ENCODE data around the gene PSMA2.

The PSMA2 gene

GRCh38 chr7:42911454-42912447 is 20.2 kb downstream of the PSMA2 start, which contains the start of gene C7orf25:
C7orf25 (minus strand) TSS chr7:42912070; CDS start chr7:42910900, 1,170 bp downstream.
- peaks cover 3% of the 10 kb centered on the region for H3K4me1 ChIP-seq (ENCODE audit: control insufficient read depth, low read depth, low read length)
- peak within 1 kb of the TSS; percentile 83 for H3K27ac ChIP-seq (ENCODE audit: low read depth, low read length)
- H4K5ac ChIP-seq (ENCODE audit: low read length) = peak within 1 kb of the TSS; percentile 72
- DNase-seq = peak; percentile 98
- H3K56ac ChIP-seq (ENCODE audit: low read length) = peak within 1 kb of the TSS; percentile 92
- peak within 1 kb of the TSS; percentile 21 for H2BK5ac ChIP-seq (ENCODE audit: low read length)
- peak within 1 kb of the TSS; percentile 29 for H3K4ac ChIP-seq (ENCODE audit: low read depth, low read length)
- H3K79me2 ChIP-seq (ENCODE audit: control insufficient read depth, insufficient read depth, low read length) = peaks cover 4% of the 10 kb centered on the region
- no peak within 1 kb of the TSS for H3K23ac ChIP-seq (ENCODE audit: low read length)
- peak within 1 kb of the TSS; percentile 66 for H3K4me2 ChIP-seq (ENCODE audit: low read length)
- H2AK5ac ChIP-seq (ENCODE audit: low read length) = no peak within 1 kb of the TSS
- WGBS (ENCODE audit: extremely low coverage, insufficient coverage, low lambda C conversion rate) = no CpG with 5 or more reads among the region's 95 CpGs
- H2BK15ac ChIP-seq (replicated peaks; ENCODE audit: low read depth) = no peak within 1 kb of the TSS
- peaks cover 3% of the 10 kb centered on the region for H3K36me3 ChIP-seq (ENCODE audit: control insufficient read depth, insufficient read depth, low read length)
- no peak within 1 kb of the TSS for H4K8ac ChIP-seq (ENCODE audit: low read depth, low read length)
- no peak within 1 kb of the TSS for H2BK120ac ChIP-seq (ENCODE audit: low read depth, low read length)
- peaks cover 5% of the 10 kb centered on the region for H3K79me1 ChIP-seq (ENCODE audit: low read length)
- H3K4me3 ChIP-seq (ENCODE audit: low read length) = peak within 1 kb of the TSS; percentile 91
- peak within 1 kb of the TSS; percentile 82 for H3K18ac ChIP-seq (ENCODE audit: low read length)
- peak within 1 kb of the TSS; percentile 94 for H3K9ac ChIP-seq (ENCODE audit: low read length)
- no peaks in the 10 kb centered on the region for H3K27me3 ChIP-seq (ENCODE audit: insufficient read depth, low read length, poor library complexity)

- H3K79me1 ChIP-seq (ENCODE audit: low read length) = peaks cover 5% of the 10 kb centered on the region
- no peak overlapping the region for H2AK5ac ChIP-seq (ENCODE audit: low read length)
- H3K79me2 ChIP-seq (ENCODE audit: control insufficient read depth, insufficient read depth, low read length) = peaks cover 4% of the 10 kb centered on the region
- no peak overlapping the region for H3K56ac ChIP-seq (ENCODE audit: low read length)
- H2BK120ac ChIP-seq (ENCODE audit: low read depth, low read length) = no peak overlapping the region
- no peak overlapping the region for H4K8ac ChIP-seq (ENCODE audit: low read depth, low read length)
- H3K4me2 ChIP-seq (ENCODE audit: low read length) = no peak overlapping the region
- H3K4ac ChIP-seq (ENCODE audit: low read depth, low read length) = no peak overlapping the region
- no CpG with 5 or more reads among the region's 2 CpGs for WGBS (ENCODE audit: extremely low coverage, insufficient coverage, low lambda C conversion rate)
- DNase-seq = no peak
- no peak overlapping the region for H2BK15ac ChIP-seq (replicated peaks; ENCODE audit: low read depth)
- H4K5ac ChIP-seq (ENCODE audit: low read length) = no peak overlapping the region
- no peak overlapping the region for H2BK5ac ChIP-seq (ENCODE audit: low read length)
- H3K18ac ChIP-seq (ENCODE audit: low read length) = no peak overlapping the region
- no peak overlapping the region for H3K4me3 ChIP-seq (ENCODE audit: low read length)
- no peak overlapping the region for H3K23ac ChIP-seq (ENCODE audit: low read length)
- no peak overlapping the region for H3K27ac ChIP-seq (ENCODE audit: low read depth, low read length)
- no peaks in the 10 kb centered on the region for H3K27me3 ChIP-seq (ENCODE audit: insufficient read depth, low read length, poor library complexity)
- no peaks in the 10 kb centered on the region for H3K36me3 ChIP-seq (ENCODE audit: control insufficient read depth, insufficient read depth, low read length)
- H3K9ac ChIP-seq (ENCODE audit: low read length) = no peak overlapping the region
- peaks cover 3% of the 10 kb centered on the region for H3K4me1 ChIP-seq (ENCODE audit: control insufficient read depth, low read depth, low read length)
Measured at GRCh38 chr7:42910306-42910705, 21.7 kb downstream of the PSMA2 start.

GRCh38 chr7:42907316-42907715 is 24.7 kb downstream of the PSMA2 start:
- Histone ChIP-seq H3K4me3 (ENCODE audit: low read length) (no peak overlapping the region), H3K4me2 (ENCODE audit: low read length) (no peak overlapping the region), H3K56ac (ENCODE audit: low read length) (no peak overlapping the region), H3K79me1 (ENCODE audit: low read length) (peaks cover 5% of the 10 kb centered on the region), H3K27me3 (ENCODE audit: insufficient read depth, low read length, poor library complexity) (no peaks in the 10 kb centered on the region), H2BK5ac (ENCODE audit: low read length) (no peak overlapping the region), H3K27ac (ENCODE audit: low read depth, low read length) (no peak overlapping the region), H2BK15ac (replicated peaks; ENCODE audit: low read depth) (no peak overlapping the region), H3K18ac (ENCODE audit: low read length) (no peak overlapping the region), H3K9ac (ENCODE audit: low read length) (no peak overlapping the region), H3K79me2 (ENCODE audit: control insufficient read depth, insufficient read depth, low read length) (peaks cover 4% of the 10 kb centered on the region), H3K4me1 (ENCODE audit: control insufficient read depth, low read depth, low read length) (peaks cover 3% of the 10 kb centered on the region), H2BK120ac (ENCODE audit: low read depth, low read length) (no peak overlapping the region), H4K5ac (ENCODE audit: low read length) (no peak overlapping the region), H3K23ac (ENCODE audit: low read length) (no peak overlapping the region), H4K8ac (ENCODE audit: low read depth, low read length) (no peak overlapping the region), H3K36me3 (ENCODE audit: control insufficient read depth, insufficient read depth, low read length) (no peaks in the 10 kb centered on the region), H3K4ac (ENCODE audit: low read depth, low read length) (no peak overlapping the region), H2AK5ac (ENCODE audit: low read length) (no peak overlapping the region)
- no peak for DNase-seq

DNA sequence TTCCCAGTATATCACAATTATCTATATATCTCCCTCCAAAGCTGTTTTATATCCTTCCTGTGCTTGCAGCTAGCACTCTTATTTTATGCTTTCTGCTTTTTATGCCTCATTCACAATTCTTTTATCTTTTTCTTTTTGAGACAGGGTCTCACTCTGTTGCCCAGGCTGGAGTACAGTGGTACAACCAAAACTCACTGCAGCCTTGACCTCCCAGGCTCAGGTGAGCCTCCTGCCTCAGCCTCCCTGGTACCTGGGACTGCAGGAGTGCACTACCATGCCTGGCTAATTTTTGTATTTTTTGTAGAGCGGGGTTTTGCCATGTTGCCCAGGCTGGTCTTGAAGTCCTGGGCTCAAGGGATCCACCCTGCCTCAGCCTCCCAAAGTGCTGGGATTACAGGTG is 25.8 kb downstream of the PSMA2 start:
- Histone ChIP-seq H3K4me1 (ENCODE audit: control insufficient read depth, low read depth, low read length) (peaks cover 3% of the 10 kb centered on the region), H3K27ac (ENCODE audit: low read depth, low read length) (no peak overlapping the region), H4K5ac (ENCODE audit: low read length) (no peak overlapping the region), H3K36me3 (ENCODE audit: control insufficient read depth, insufficient read depth, low read length) (no peaks in the 10 kb centered on the region), H2BK120ac (ENCODE audit: low read depth, low read length) (no peak overlapping the region), H2BK5ac (ENCODE audit: low read length) (no peak overlapping the region), H3K79me1 (ENCODE audit: low read length) (peaks cover 3% of the 10 kb centered on the region), H3K79me2 (ENCODE audit: control insufficient read depth, insufficient read depth, low read length) (peaks cover 3% of the 10 kb centered on the region), H3K23ac (ENCODE audit: low read length) (no peak overlapping the region), H2AK5ac (ENCODE audit: low read length) (no peak overlapping the region), H3K4me3 (ENCODE audit: low read length) (no peak overlapping the region), H4K8ac (ENCODE audit: low read depth, low read length) (no peak overlapping the region), H3K4me2 (ENCODE audit: low read length) (no peak overlapping the region), H3K4ac (ENCODE audit: low read depth, low read length) (no peak overlapping the region), H3K56ac (ENCODE audit: low read length) (no peak overlapping the region), H2BK15ac (replicated peaks; ENCODE audit: low read depth) (no peak overlapping the region), H3K9ac (ENCODE audit: low read length) (no peak overlapping the region), H3K18ac (ENCODE audit: low read length) (no peak overlapping the region), H3K27me3 (ENCODE audit: insufficient read depth, low read length, poor library complexity) (no peaks in the 10 kb centered on the region)
- no peak for DNase-seq
- WGBS (ENCODE audit: extremely low coverage, insufficient coverage, low lambda C conversion rate) = no CpG with 5 or more reads among the region's 1 CpG

- no CpG with 5 or more reads among the region's 3 CpGs for WGBS (ENCODE audit: extremely low coverage, insufficient coverage, low lambda C conversion rate)
- H2BK15ac ChIP-seq (replicated peaks; ENCODE audit: low read depth) = no peak overlapping the region
- no peak for DNase-seq
Measured at GRCh38 chr7:42902331-42902730, 29.6 kb downstream of the PSMA2 start.

More at GRCh38 chr7:42902331-42902730, 29.6 kb downstream of the PSMA2 start:
- Histone ChIP-seq H3K4me2 (ENCODE audit: low read length) (no peak overlapping the region), H3K79me2 (ENCODE audit: control insufficient read depth, insufficient read depth, low read length) (no peaks in the 10 kb centered on the region), H3K4me1 (ENCODE audit: control insufficient read depth, low read depth, low read length) (no peaks in the 10 kb centered on the region), H3K56ac (ENCODE audit: low read length) (no peak overlapping the region), H2AK5ac (ENCODE audit: low read length) (no peak overlapping the region), H2BK120ac (ENCODE audit: low read depth, low read length) (no peak overlapping the region), H3K23ac (ENCODE audit: low read length) (no peak overlapping the region), H3K36me3 (ENCODE audit: control insufficient read depth, insufficient read depth, low read length) (no peaks in the 10 kb centered on the region), H3K27ac (ENCODE audit: low read depth, low read length) (no peak overlapping the region), H3K4ac (ENCODE audit: low read depth, low read length) (no peak overlapping the region), H4K8ac (ENCODE audit: low read depth, low read length) (no peak overlapping the region), H3K27me3 (ENCODE audit: insufficient read depth, low read length, poor library complexity) (no peaks in the 10 kb centered on the region), H3K9ac (ENCODE audit: low read length) (no peak overlapping the region), H3K18ac (ENCODE audit: low read length) (no peak overlapping the region), H3K4me3 (ENCODE audit: low read length) (no peak overlapping the region), H3K79me1 (ENCODE audit: low read length) (no peaks in the 10 kb centered on the region), H4K5ac (ENCODE audit: low read length) (no peak overlapping the region), H2BK5ac (ENCODE audit: low read length) (no peak overlapping the region)

Measured in mesendoderm (in vitro differentiated cells).